Liver (tissue), 9 donors: ENCODE results near the gene SYT2. TPM values are rescaled to one million over a fixed set of nuclear protein-coding genes. Genes with fewer than 3 reads are reported as not detected.
"Not testable (repeated sequence)": the region's sequence is repeated elsewhere in the genome, so short reads cannot be mapped to it uniquely, and the experiment has no call there.

ENCODE experiments used
- DNase-seq: peaks from one replicate; pipeline ENCODE4 v3.0.0-alpha.2; 2017; ENCODE audit warnings: low spot score
- H3K27ac ChIP-seq, 2 donors: one replicate each; pipeline ENCODE4 v1.7.0; 2013; ENCODE audit warnings: inconsistent platforms in 2 of 2, low read length in 2 of 2, control low read depth in 1 of 2, low read depth in 1 of 2, mild to moderate bottlenecking in 1 of 2
- H3K27me3 ChIP-seq, 4 donors: one replicate each; pipeline versions ENCODE4 v1.6.1 to v1.7.0; 2013; ENCODE audit warnings: low read length in 3 of 4, inconsistent platforms in 1 of 4, mild to moderate bottlenecking in 1 of 4, moderate library complexity in 1 of 4; ENCODE audit not compliant: control insufficient read depth in 4 of 4, insufficient read depth in 4 of 4
- H3K36me3 ChIP-seq, 4 donors: one replicate each; pipeline versions ENCODE4 v1.6.1 to v1.7.0; 2013; ENCODE audit warnings: low read length in 3 of 4, mild to moderate bottlenecking in 3 of 4, low read depth in 1 of 4, moderate library complexity in 1 of 4; ENCODE audit not compliant: control insufficient read depth in 4 of 4, insufficient read depth in 3 of 4
- H3K4me1 ChIP-seq, 4 donors: one replicate each; pipeline versions ENCODE4 v1.6.1 to v1.7.0; 2013; ENCODE audit warnings: low read length in 3 of 4, mild to moderate bottlenecking in 3 of 4, moderate library complexity in 1 of 4; ENCODE audit not compliant: control insufficient read depth in 4 of 4, insufficient read depth in 4 of 4
- H3K4me3 ChIP-seq, 3 donors: one replicate each; pipeline versions ENCODE4 v1.6.1 to v1.7.0; 2013; ENCODE audit warnings: low read length in 3 of 3, control low read depth in 1 of 3, low read depth in 1 of 3, mild to moderate bottlenecking in 1 of 3
- H3K9ac ChIP-seq, 2 donors: one replicate each; pipeline ENCODE4 v1.7.0; 2013; ENCODE audit warnings: low read length in 2 of 2, mild to moderate bottlenecking in 2 of 2, moderate library complexity in 2 of 2, control low read depth in 1 of 2, low read depth in 1 of 2
- H3K9me3 ChIP-seq, 4 donors: one replicate each; pipeline versions ENCODE4 v1.6.1 to v1.7.0; 2013; ENCODE audit warnings: low read length in 3 of 4; ENCODE audit not compliant: control insufficient read depth in 4 of 4
- EGR1 ChIP-seq, 2 donors: IDR thresholded peaks; 2 replicates each; pipeline ENCODE4 v1.6.1; 2016 to 2018; ENCODE audit warnings: antibody characterized with exemption in 2 of 2, low read depth in 2 of 2
- FOXA1 ChIP-seq: IDR thresholded peaks from 2 replicates; pipeline ENCODE4 v1.6.1; 2016; ENCODE audit warnings: antibody characterized with exemption
- FOXA2 ChIP-seq: IDR thresholded peaks from 2 replicates; pipeline ENCODE4 v1.6.1; 2016; ENCODE audit warnings: antibody characterized with exemption
- GABPA ChIP-seq, 2 donors: IDR thresholded peaks in 1 of 2; conservative IDR thresholded peaks in 1 of 2; 2 replicates each; pipeline ENCODE4 v1.6.1; 2016; ENCODE audit warnings: antibody characterized with exemption in 2 of 2, mild to moderate bottlenecking in 1 of 2, moderate library complexity in 1 of 2
- HNF4A ChIP-seq, 2 donors: conservative IDR thresholded peaks; 2 replicates each; pipeline ENCODE4 v1.6.1; 2016; ENCODE audit warnings: antibody characterized with exemption in 2 of 2, mild to moderate bottlenecking in 2 of 2
- HNF4G ChIP-seq: IDR thresholded peaks from 2 replicates; pipeline ENCODE4 v1.6.1; 2016; ENCODE audit warnings: antibody characterized with exemption
- RAD21 ChIP-seq, 2 donors: IDR thresholded peaks; 2 replicates each; pipeline ENCODE4 v1.6.1; 2016; ENCODE audit warnings: antibody characterized with exemption in 2 of 2, mild to moderate bottlenecking in 2 of 2
- RXRA ChIP-seq, 2 donors: IDR thresholded peaks; 2 replicates each; pipeline ENCODE4 v1.6.1; 2017 to 2018; ENCODE audit warnings: antibody characterized with exemption in 2 of 2, mild to moderate bottlenecking in 1 of 2
- SP1 ChIP-seq: IDR thresholded peaks from 2 replicates; pipeline ENCODE4 v1.6.1; 2018; ENCODE audit warnings: antibody characterized with exemption, mild to moderate bottlenecking
- TAF1 ChIP-seq: conservative IDR thresholded peaks from 2 replicates; pipeline ENCODE4 v1.6.1; 2016; ENCODE audit warnings: antibody characterized with exemption, mild to moderate bottlenecking
- YY1 ChIP-seq: IDR thresholded peaks from 2 replicates; pipeline ENCODE4 v1.6.1; 2016; ENCODE audit warnings: antibody characterized with exemption, mild to moderate bottlenecking
- ZBTB33 ChIP-seq: IDR thresholded peaks from 2 replicates; pipeline ENCODE4 v1.6.1; 2016; ENCODE audit warnings: antibody characterized with exemption
- WGBS: extraction: QIAGEN DNeasy Blood & Tissue Kit; methylation state at CpG from one replicate; pipeline ENCODE4 v1.1.7; 2013; 5-methylcytosine and 5-hydroxymethylcytosine counted together
- polyA plus RNA-seq, 2 donors: library from polyadenylated mRNA; stranded (reverse) in 1 of 2; unstranded in 1 of 2; fragments of 200-250 nt in 1 of 2; fragments of >200 nt in 1 of 2; fragmentation: Nextera tagmentation in 1 of 2; extraction: Ambion mirVana in 1 of 2; gene quantifications; one replicate each; pipeline versions ENCODE4 v1.2.1 to v1.2.3, GENCODE V29; 2013 to 2015
- total RNA-seq, 2 donors: library from RNA; depleted of rRNA; stranded (reverse); fragments of >200 nt; gene quantifications; one replicate each; pipeline ENCODE4 v1.2.3, GENCODE V29; 2014
- TF ChIP-seq, protein P1 (sequence below): IDR thresholded peaks from 2 replicates; pipeline ENCODE4 v1.6.1; 2016; ENCODE audit warnings: antibody characterized with exemption, mild to moderate bottlenecking
- TF ChIP-seq, protein P2 (sequence below): IDR thresholded peaks from 2 replicates; pipeline ENCODE4 v1.6.1; 2016; ENCODE audit warnings: antibody characterized with exemption
- TF ChIP-seq, protein P3 (sequence below): IDR thresholded peaks from 2 replicates; pipeline ENCODE4 v1.6.1; 2016; ENCODE audit warnings: antibody characterized with exemption
- donor health status: healthy.
- donor health status: healthy.
- donor health status: healthy.
- donor health status: healthy.
- donor health status: healthy.

Gene SYT2
- total and polyA plus RNA-seq, 4 donors, result under 0.01 to 0.07 TPM; not detected in 2

GRCh38 chr1:202725526-202725925 lies 15.3 kb upstream of the SYT2 start:
- no peaks in the 10 kb centered on the region for H3K9me3 ChIP-seq
- H3K27me3 ChIP-seq, result no peaks in the 10 kb centered on the region
- H3K27ac ChIP-seq, result no peak overlapping the region
- 94% methylated on average over 3 of the region's 3 CpGs for WGBS
- TF ChIP-seq SP1 (no peak), FOXA1 (no peak), EGR1 (IDR thresholded peaks at IDR 0.05; ENCODE audit: low read depth in 2 of 2) (no peak), GABPA (IDR thresholded peaks at IDR 0.05 in 1 of 2, conservative IDR thresholded peaks at IDR 0.05 in 1 of 2) (no peak), YY1 (no peak)
- no peak for DNase-seq
- no peak overlapping the region for H3K4me3 ChIP-seq
- H3K9ac ChIP-seq, result no peak overlapping the region
- H3K36me3 ChIP-seq, result peaks cover 3 to 32% (median 30%) of the 10 kb centered on the region in 4 donors
- no peaks in the 10 kb centered on the region for H3K4me1 ChIP-seq

GRCh38 chr1:202723708-202724107 lies 13.5 kb upstream of the SYT2 start:
- H3K27ac ChIP-seq, result no peak overlapping the region
- no peaks in the 10 kb centered on the region for H3K4me1 ChIP-seq
- 92% methylated on average over 7 of the region's 7 CpGs for WGBS
- H3K27me3 ChIP-seq, result no peaks in the 10 kb centered on the region
- TF ChIP-seq HNF4A (conservative IDR thresholded peaks at IDR 0.05), result no peak
- TF ChIP-seq, protein P1, sequence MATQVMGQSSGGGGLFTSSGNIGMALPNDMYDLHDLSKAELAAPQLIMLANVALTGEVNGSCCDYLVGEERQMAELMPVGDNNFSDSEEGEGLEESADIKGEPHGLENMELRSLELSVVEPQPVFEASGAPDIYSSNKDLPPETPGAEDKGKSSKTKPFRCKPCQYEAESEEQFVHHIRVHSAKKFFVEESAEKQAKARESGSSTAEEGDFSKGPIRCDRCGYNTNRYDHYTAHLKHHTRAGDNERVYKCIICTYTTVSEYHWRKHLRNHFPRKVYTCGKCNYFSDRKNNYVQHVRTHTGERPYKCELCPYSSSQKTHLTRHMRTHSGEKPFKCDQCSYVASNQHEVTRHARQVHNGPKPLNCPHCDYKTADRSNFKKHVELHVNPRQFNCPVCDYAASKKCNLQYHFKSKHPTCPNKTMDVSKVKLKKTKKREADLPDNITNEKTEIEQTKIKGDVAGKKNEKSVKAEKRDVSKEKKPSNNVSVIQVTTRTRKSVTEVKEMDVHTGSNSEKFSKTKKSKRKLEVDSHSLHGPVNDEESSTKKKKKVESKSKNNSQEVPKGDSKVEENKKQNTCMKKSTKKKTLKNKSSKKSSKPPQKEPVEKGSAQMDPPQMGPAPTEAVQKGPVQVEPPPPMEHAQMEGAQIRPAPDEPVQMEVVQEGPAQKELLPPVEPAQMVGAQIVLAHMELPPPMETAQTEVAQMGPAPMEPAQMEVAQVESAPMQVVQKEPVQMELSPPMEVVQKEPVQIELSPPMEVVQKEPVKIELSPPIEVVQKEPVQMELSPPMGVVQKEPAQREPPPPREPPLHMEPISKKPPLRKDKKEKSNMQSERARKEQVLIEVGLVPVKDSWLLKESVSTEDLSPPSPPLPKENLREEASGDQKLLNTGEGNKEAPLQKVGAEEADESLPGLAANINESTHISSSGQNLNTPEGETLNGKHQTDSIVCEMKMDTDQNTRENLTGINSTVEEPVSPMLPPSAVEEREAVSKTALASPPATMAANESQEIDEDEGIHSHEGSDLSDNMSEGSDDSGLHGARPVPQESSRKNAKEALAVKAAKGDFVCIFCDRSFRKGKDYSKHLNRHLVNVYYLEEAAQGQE, result no peak
- no peak for TF ChIP-seq HNF4G
- TF ChIP-seq TAF1, result no peak
- H3K9me3 ChIP-seq, result no peaks in the 10 kb centered on the region
- peaks cover 0 to 14% (median 12%) of the 10 kb centered on the region in 4 donors for H3K36me3 ChIP-seq
- DNase-seq, result no peak
- no peak overlapping the region for H3K9ac ChIP-seq
- H3K4me3 ChIP-seq, result no peak overlapping the region

DNA sequence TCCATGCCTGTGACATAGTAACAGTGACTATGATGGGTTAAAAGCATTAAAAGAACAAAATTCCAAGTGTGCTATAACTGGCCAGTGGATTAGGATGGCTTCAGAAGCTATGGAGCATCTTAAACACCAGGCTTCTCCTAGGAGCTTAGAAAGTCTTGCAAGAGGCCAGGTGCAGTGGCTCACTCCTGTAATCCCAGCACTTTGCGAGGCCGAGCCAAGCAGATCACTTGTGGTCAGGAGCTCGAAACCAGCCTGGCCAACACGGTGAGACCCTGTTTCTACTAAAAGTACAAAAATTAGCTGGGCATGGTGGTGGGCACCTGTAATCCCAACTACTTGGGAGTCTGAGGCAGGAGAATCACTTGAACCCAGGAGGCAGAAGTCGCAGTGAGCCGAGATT lies 12.8 kb upstream of the SYT2 start:
- not testable (repeated sequence) for H3K27ac ChIP-seq, H3K27me3 ChIP-seq, H3K9me3 ChIP-seq, H3K4me3 ChIP-seq, H3K36me3 ChIP-seq, H3K9ac ChIP-seq, H3K4me1 ChIP-seq, DNase-seq
- 78% methylated on average over 6 of the region's 6 CpGs for WGBS

GRCh38 chr1:202716654-202717053 lies 6.4 kb upstream of the SYT2 start:
- H3K9me3 ChIP-seq, result no peaks in the 10 kb centered on the region
- H3K36me3 ChIP-seq, result no peaks in the 10 kb centered on the region
- H3K9ac ChIP-seq, result no peak overlapping the region
- H3K27ac ChIP-seq, result no peak overlapping the region
- no peaks in the 10 kb centered on the region for H3K27me3 ChIP-seq
- no peak overlapping the region for H3K4me3 ChIP-seq
- WGBS, result 87% methylated on average over 2 of the region's 2 CpGs
- DNase-seq, result no peak
- H3K4me1 ChIP-seq, result no peaks in the 10 kb centered on the region
- TF ChIP-seq RXRA (IDR thresholded peaks at IDR 0.05), result no peak
- no peak for TF ChIP-seq SP1
- TF ChIP-seq YY1, result no peak
- TF ChIP-seq HNF4G, result no peak
- TF ChIP-seq, protein P2, sequence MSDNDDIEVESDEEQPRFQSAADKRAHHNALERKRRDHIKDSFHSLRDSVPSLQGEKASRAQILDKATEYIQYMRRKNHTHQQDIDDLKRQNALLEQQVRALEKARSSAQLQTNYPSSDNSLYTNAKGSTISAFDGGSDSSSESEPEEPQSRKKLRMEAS, result no peak
- TF ChIP-seq, protein P1, result no peak
- no peak for TF ChIP-seq ZBTB33
- no peak for TF ChIP-seq RAD21 (IDR thresholded peaks at IDR 0.05)
- TF ChIP-seq, protein P3, sequence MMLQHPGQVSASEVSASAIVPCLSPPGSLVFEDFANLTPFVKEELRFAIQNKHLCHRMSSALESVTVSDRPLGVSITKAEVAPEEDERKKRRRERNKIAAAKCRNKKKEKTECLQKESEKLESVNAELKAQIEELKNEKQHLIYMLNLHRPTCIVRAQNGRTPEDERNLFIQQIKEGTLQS, result no peak
- TF ChIP-seq FOXA1, result no peak
- no peak for TF ChIP-seq FOXA2
